Measurements from ENCODE around the gene KAZN.

The KAZN gene

GRCh38 chr1:14648391-14648790 is 49.9 kb downstream of the KAZN start:
- no peaks in the 10 kb centered on the region for H3K9me3 ChIP-seq (ENCODE audit: low read length)
- H3K4me1 ChIP-seq (ENCODE audit: insufficient read depth, low read length, severe bottlenecking): no peaks in the 10 kb centered on the region
- H3K36me3 ChIP-seq (ENCODE audit: insufficient read depth, low read length): peaks cover 6% of the 10 kb centered on the region; the same call in 1 of the 2 replicates
- H3K9ac ChIP-seq (ENCODE audit: low read length): no peak overlapping the region
- no peaks in the 10 kb centered on the region for H4K20me1 ChIP-seq (ENCODE audit: insufficient read depth, low read length)
- H3K4me2 ChIP-seq (ENCODE audit: low read length): no peak overlapping the region
- no peaks in the 10 kb centered on the region for H3K27me3 ChIP-seq (ENCODE audit: insufficient read depth, low read length)
- no peak overlapping the region for H3K4me3 ChIP-seq (ENCODE audit: low read depth, low read length, poor library complexity, severe bottlenecking)
- H2AFZ ChIP-seq (ENCODE audit: low read length): no peak overlapping the region
- no peaks in the 10 kb centered on the region for H3F3A ChIP-seq (ENCODE audit: insufficient read depth, low read length)
- no peak overlapping the region for H3K27ac ChIP-seq (ENCODE audit: low read depth, low read length, poor library complexity, severe bottlenecking)
- H3K9me2 ChIP-seq (ENCODE audit: low read depth, low read length): no peaks in the 10 kb centered on the region
- TF ChIP-seq EZH2 (IDR thresholded peaks at IDR 0.05; ENCODE audit: borderline replicate concordance, low read length) (no peak), CTCF (IDR thresholded peaks at IDR 0.05; ENCODE audit: low read length) (no peak)
- H3K79me2 ChIP-seq (ENCODE audit: insufficient read depth, low read length): no peaks in the 10 kb centered on the region

- Histone ChIP-seq H3K27me3 (ENCODE audit: insufficient read depth, low read length) (no peaks in the 10 kb centered on the region), H3K4me1 (ENCODE audit: insufficient read depth, low read length, severe bottlenecking) (peaks cover 3% of the 10 kb centered on the region), H3K9me2 (ENCODE audit: low read depth, low read length) (no peaks in the 10 kb centered on the region), H3K9me3 (ENCODE audit: low read length) (no peaks in the 10 kb centered on the region), H3K27ac (ENCODE audit: low read depth, low read length, poor library complexity, severe bottlenecking) (no peak overlapping the region), H4K20me1 (ENCODE audit: insufficient read depth, low read length) (no peaks in the 10 kb centered on the region), H3K9ac (ENCODE audit: low read length) (no peak overlapping the region), H3K79me2 (ENCODE audit: insufficient read depth, low read length) (no peaks in the 10 kb centered on the region), H2AFZ (ENCODE audit: low read length) (no peak overlapping the region), H3K4me2 (ENCODE audit: low read length) (no peak overlapping the region), H3K36me3 (ENCODE audit: insufficient read depth, low read length) (peaks cover 6% of the 10 kb centered on the region; the same call in 1 of the 2 replicates), H3F3A (ENCODE audit: insufficient read depth, low read length) (no peaks in the 10 kb centered on the region), H3K4me3 (ENCODE audit: low read depth, low read length, poor library complexity, severe bottlenecking) (no peak overlapping the region)
- no peak for TF ChIP-seq EZH2 (IDR thresholded peaks at IDR 0.05; ENCODE audit: borderline replicate concordance, low read length)
- TF ChIP-seq CTCF (IDR thresholded peaks at IDR 0.05; ENCODE audit: low read length): no peak
Observed at GRCh38 chr1:14648896-14649855, 50.7 kb downstream of the KAZN start.

- TF ChIP-seq EZH2 (IDR thresholded peaks at IDR 0.05; ENCODE audit: borderline replicate concordance, low read length) (no peak), CTCF (IDR thresholded peaks at IDR 0.05; ENCODE audit: low read length) (no peak)
- H3K9me3 ChIP-seq (ENCODE audit: low read length): no peaks in the 10 kb centered on the region
- no peak overlapping the region for H3K4me2 ChIP-seq (ENCODE audit: low read length)
- H3K4me1 ChIP-seq (ENCODE audit: insufficient read depth, low read length, severe bottlenecking): peaks cover 11% of the 10 kb centered on the region
- H3K9ac ChIP-seq (ENCODE audit: low read length): no peak overlapping the region
- no peak overlapping the region for H2AFZ ChIP-seq (ENCODE audit: low read length)
- H3K79me2 ChIP-seq (ENCODE audit: insufficient read depth, low read length): no peaks in the 10 kb centered on the region
- no peak overlapping the region for H3K4me3 ChIP-seq (ENCODE audit: low read depth, low read length, poor library complexity, severe bottlenecking)
- peaks cover 6% of the 10 kb centered on the region; the same call in 1 of the 2 replicates for H3K36me3 ChIP-seq (ENCODE audit: insufficient read depth, low read length)
- H3F3A ChIP-seq (ENCODE audit: insufficient read depth, low read length): no peaks in the 10 kb centered on the region
- no peaks in the 10 kb centered on the region for H3K9me2 ChIP-seq (ENCODE audit: low read depth, low read length)
- H4K20me1 ChIP-seq (ENCODE audit: insufficient read depth, low read length): no peaks in the 10 kb centered on the region
- no peak overlapping the region for H3K27ac ChIP-seq (ENCODE audit: low read depth, low read length, poor library complexity, severe bottlenecking)
- no peaks in the 10 kb centered on the region for H3K27me3 ChIP-seq (ENCODE audit: insufficient read depth, low read length)
Observed at GRCh38 chr1:14649976-14650375, 51.5 kb downstream of the KAZN start.
